Activated CD4-positive, alpha-beta T cell treated with anti-CD3 and anti-CD28 coated beads, Interleukin-2, Interleukin-4, amounts not matched to agents 100 ng/mL and 50 ng/mL, durations not matched to agents 16 hours and 8 hours (primary cell): ENCODE measurements around the gene TTC36.
"Not testable (repeated sequence)": the region's sequence is repeated elsewhere in the genome, so short reads cannot be mapped to it uniquely, and the experiment has no call there.

Source experiments
- DNase-seq: peaks from one replicate; pipeline ENCODE4 v3.0.0-alpha.2; 2020; ENCODE audit warnings: low spot score

The TTC36 gene

GRCh38 chr11:118532091-118532490 is 4.8 kb downstream of the TTC36 start:
- no peak for DNase-seq

GRCh38 chr11:118532852-118533768 is 5.8 kb downstream of the TTC36 start:
- DNase-seq: no peak

- DNase-seq: no peak
Observed at GRCh38 chr11:118533769-118534729, 6.8 kb downstream of the TTC36 start.

- no peak for DNase-seq
Observed at GRCh38 chr11:118535261-118535660, 8.0 kb downstream of the TTC36 start.

- no peak for DNase-seq
Observed at GRCh38 chr11:118536726-118537125, 9.5 kb downstream of the TTC36 start.

- DNase-seq: no peak
Observed at GRCh38 chr11:118537409-118537980, 10.2 kb downstream of the TTC36 start.

- DNase-seq: no peak
Observed at GRCh38 chr11:118544010-118544646, 16.9 kb downstream of the TTC36 start.

GRCh38 chr11:118544647-118545010 is 17.4 kb downstream of the TTC36 start:
- no peak for DNase-seq

GRCh38 chr11:118545533-118545932 is 18.3 kb downstream of the TTC36 start:
- no peak for DNase-seq

GRCh38 chr11:118547132-118547531 is 19.9 kb downstream of the TTC36 start:
- DNase-seq: no peak

GRCh38 chr11:118552341-118552740 is 25.1 kb downstream of the TTC36 start:
- DNase-seq: no peak

GRCh38 chr11:118560806-118561205 is 33.5 kb downstream of the TTC36 start:
- no peak for DNase-seq

GRCh38 chr11:118565051-118565450 is 37.8 kb downstream of the TTC36 start:
- no peak for DNase-seq

GRCh38 chr11:118569670-118570069 is 42.4 kb downstream of the TTC36 start:
- no peak for DNase-seq

GRCh38 chr11:118570787-118571186 is 43.5 kb downstream of the TTC36 start:
- DNase-seq: no peak

- DNase-seq: not testable (repeated sequence)
Observed at GRCh38 chr11:118571701-118572060, 44.4 kb downstream of the TTC36 start.

GRCh38 chr11:118572061-118572980 is 45.0 kb downstream of the TTC36 start, which contains the start of gene ARCN1:
Gene ARCN1 (plus strand): TSS chr11:118572409. CDS start chr11:118572548, 139 bp downstream.
- peak; percentile 81 for DNase-seq

- DNase-seq: peak; percentile 69
Observed at GRCh38 chr11:118572981-118573550, 45.8 kb downstream of the TTC36 start.

GRCh38 chr11:118574636-118575035 is 47.4 kb downstream of the TTC36 start:
- DNase-seq: no peak

GRCh38 chr11:118577995-118578394 is 50.7 kb downstream of the TTC36 start:
- not testable (repeated sequence) for DNase-seq
